Measurements from ENCODE around the gene ZNF771.

The ZNF771 gene

GRCh38 chr16:30399435-30400186 is 7.8 kb upstream of the ZNF771 start:
- no peak for DNase-seq

- no peak for DNase-seq
Observed at GRCh38 chr16:30401768-30402425, 5.5 kb upstream of the ZNF771 start.

- DNase-seq: no peak
Observed at GRCh38 chr16:30406795-30407101, 658 bp upstream of the ZNF771 start.

DNA sequence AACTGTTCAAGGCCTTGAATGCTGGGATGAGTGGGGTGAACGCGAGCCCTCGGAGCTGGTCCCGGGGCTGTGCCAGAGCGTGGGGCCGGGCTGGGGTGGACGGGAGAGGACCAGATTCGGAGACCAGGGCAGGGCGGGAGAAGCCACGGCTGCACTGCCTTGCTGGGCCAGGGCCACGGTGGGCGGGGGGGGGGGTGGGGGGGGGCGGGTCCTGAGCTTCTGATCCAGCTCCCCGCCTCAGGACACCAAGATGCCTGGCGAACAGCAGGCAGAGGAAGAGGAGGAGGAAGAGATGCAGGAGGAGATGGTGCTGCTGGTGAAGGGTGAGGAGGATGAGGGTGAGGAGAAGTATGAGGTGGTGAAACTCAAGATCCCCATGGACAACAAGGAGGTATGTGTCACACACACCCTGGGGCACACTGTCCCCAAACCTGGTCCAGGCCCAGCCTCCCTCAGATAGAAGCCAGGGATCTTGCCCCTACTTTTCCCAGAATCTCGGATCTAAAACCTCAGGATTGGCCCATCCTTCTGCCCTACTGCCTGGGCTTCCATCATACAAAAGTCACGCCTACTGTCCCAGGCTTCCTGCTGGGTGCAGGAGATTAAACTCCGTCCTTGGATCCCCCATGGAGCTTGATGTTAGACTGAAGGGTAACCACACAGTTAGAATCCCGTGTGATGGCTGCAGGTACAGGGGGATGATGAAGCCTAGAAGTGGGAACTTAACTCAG is 563 bp downstream of the ZNF771 start:
- no peak for DNase-seq

- DNase-seq: no peak
Observed at GRCh38 chr16:30409125-30410060, 2.0 kb downstream of the ZNF771 start.

DNA sequence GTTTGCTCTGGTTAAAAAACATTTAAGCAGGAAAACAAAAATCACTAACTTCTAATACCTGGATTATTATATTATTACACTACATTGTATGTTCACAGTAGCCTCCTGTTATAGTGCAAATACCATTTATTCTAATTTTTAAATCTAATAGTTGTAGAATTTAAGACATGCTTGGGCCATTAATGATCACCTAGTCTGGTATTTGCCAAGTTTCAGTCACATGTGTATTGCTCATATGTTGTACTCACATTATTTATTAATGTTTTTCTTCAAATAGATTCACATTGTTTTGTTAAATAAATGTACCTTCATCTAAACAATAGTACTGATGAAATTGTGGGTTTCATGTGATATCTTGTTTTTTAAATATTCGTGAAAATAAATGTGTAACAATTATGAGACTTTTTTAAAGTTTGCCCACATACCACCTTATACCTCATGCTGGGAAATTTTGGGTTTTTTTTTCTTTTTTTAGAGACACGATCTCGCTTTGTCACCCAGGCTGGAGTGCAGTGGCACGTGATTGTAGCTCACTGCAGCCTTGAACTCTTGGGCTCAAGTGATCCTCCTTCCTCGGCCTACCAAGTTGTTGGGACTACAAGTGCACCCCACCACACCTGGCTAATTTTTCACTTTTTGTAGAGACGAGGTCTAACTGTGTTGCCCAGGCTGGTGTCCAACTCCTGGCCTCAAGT is 5.9 kb downstream of the ZNF771 start:
- no peak for DNase-seq

DNA sequence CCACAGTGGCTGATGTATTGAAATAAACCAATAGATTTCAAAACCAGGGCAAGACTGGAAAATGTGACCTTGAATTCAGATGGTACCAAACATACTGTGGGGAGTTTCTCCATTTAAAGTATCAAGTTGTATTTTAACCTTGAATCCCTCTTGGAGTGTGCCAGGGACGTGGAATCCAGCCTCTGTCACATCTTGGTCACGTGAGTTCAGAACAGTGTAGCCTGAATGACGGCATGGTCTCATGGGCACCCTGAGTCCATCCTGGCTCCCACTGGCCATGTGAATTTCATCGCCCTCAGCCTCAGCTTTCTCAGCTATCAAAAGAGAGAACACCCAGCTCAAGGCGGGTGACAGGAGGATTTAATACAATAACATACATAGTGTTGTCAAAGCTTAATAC is 6.8 kb downstream of the ZNF771 start:
- DNase-seq: no peak

DNA sequence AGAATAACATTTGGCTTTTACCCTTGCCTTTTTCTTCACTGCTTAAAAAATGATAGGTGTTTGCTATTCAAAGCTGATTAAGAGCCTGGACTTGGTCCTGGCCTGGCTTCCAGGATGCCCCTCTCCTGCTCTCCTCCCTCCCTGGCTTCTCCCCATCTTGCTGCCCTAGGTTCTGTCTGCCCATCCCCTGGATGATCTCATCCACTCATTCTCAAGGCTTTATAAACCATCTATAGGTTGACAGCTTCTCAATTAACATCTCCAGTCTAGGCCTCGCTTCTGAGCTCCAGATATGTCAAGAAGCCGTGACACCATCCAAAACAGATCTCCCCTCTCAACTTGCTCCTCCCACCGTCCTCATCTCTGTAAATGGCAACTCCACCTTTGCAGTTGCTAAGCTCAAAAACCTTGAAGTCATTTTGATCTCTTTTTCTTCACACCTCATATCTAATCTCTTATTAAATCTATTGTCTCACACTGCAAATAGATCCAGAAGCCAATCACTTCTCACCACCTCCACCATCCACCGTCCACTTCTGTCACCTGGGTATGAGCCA is 8.7 kb downstream of the ZNF771 start:
- no peak for DNase-seq

DNA sequence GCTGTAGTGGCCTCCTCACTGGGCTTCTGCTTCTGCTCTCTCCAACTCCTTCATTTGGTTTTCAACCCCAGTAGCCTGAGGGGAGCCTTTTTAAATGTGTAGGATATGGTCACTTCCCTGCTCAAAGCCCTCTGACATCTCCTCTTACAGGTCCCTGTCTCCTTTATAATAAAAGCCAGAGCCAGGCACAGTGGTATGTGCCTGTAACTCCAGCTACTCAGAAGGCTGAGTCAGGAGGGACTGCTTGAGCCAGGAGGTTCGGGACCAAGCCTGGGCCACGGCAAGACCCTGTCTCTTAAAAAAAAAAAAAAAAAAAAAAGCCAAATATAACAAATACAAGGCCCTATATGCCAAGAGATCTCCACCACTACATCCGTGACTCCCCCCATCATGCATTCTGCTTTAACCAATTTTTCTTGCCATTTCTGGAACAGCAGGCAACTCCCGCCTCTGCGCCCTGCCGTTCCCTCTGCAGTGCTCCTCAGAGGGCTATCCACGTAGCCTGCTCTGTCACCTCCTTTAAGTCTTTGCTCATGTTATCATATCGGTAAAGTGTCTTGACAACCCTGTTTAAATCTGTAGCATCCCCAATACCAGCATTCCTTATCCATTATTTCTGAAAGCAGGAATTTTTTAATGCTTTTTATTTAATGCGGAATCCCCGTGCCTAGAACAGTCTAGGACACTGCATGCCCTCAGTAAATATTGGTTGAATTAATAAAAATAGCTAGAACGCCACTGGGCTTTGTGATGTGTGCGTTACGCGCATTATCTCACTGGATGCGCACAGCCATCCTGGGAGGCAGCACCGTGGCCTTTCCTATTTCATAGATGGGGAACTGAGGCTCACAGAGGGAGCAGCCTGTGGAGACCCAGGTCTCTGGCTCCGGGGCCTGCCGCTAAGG is 9.5 kb downstream of the ZNF771 start:
- DNase-seq: no peak

DNA sequence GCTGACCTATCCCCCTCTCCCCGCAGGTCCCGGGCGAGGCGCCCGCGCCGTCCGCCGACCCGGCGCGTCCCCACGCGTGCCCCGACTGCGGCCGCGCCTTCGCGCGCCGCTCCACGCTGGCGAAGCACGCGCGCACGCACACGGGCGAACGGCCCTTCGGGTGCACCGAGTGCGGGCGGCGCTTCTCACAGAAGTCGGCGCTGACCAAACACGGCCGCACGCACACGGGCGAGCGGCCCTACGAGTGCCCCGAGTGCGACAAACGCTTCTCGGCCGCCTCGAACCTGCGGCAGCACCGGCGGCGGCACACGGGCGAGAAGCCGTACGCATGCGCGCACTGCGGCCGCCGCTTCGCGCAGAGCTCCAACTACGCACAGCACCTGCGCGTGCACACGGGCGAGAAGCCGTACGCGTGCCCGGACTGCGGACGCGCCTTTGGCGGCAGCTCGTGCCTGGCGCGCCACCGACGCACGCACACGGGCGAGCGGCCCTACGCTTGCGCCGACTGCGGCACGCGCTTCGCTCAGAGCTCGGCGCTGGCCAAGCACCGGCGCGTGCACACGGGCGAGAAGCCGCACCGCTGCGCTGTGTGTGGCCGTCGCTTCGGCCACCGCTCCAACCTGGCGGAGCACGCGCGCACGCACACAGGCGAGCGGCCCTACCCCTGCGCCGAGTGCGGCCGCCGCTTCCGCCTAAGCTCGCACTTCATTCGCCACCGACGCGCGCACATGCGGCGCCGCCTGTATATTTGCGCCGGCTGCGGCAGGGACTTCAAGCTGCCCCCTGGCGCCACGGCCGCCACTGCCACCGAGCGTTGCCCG is 10.3 kb downstream of the ZNF771 start:
- no peak for DNase-seq

DNA sequence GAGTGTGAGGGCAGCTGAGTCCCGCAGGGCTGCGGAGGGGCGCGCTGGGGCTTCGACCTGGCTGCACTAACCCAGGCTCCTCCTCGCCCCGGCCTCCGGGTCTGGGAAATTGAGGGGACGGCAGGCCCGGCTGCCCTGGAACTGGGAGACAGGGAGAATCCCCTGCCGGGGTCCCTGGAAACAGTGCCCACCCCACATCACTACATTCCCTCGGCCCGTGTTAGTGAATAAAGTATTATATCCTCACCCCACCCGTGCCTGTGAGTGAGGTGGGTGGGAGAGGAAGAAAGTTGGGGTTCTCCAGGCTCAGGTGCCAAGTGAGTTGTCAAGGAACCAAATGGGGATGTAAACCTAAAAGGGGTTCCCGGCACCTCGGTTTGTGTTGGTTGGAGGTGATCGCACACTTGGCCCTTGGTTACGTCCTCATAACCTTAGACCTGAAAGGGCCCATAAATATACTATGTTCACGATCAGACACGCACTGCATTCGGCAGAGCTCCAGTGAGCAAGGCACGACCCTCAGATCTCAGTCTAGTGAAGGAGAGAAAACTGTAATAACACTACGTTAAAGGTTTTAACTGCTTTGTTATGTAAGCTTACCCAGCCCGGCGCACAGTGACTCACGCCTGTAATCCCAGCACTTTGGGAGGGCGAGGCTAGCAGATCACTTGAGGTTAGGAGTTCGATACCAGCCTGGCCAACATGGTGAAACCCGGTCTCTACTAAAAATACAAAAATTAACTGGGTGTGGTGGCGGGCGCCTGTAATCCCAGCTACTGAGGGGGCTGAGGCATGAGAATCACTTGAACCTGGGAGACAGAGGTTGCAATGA is 11.2 kb downstream of the ZNF771 start:
- no peak for DNase-seq

DNA sequence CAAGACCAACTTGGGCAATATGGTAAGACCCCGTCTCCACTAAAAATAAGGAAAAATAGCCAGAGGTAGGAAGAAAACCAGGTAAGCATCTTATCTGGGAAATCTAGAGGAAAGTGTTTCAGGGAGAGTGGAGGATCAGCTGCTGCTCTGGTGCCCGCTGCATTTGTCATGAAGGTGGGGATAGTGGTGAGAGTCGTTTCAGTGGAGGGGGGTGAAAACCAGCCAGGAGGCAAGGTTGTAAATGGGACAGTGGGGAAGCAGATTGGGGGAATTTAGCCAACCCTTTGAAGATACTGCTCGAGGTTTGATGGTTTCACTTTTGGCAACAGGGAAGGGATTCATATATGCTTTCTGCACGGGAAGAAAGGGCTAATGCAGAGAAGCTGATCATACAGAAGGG is 13.6 kb downstream of the ZNF771 start:
- DNase-seq: no peak

DNA sequence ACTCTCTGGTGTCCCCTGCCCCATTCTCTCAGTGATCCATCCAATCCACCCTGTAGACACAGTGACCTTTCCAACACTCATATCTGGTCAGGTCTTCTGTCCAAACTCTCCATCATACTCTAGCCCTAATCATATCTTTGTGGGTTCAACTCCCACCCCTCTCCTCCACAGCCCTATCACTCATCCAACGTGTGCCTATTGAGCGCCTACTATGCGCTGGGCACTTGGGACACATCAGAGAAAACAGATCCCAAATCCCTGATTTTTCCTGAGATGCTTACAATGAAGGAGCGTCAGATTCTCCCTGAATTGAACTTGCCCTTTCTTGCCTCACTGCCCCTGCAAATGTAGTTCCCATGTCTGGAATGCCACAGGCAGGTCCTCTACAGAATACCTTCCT is 20.6 kb downstream of the ZNF771 start:
- DNase-seq: no peak

DNA sequence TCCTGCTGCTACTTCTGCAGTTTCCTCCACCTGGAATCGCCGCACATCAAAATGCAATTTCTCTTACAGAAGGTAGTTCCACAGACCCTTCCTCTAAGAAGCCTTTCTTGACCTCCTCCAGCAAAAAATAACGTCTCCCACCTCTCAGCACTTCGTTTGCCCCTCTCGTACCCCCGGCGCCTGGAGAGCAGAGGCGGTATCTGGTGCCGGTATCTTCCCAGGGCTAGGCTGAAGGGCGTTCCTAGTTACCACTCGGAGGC is 21.9 kb downstream of the ZNF771 start:
- DNase-seq: no peak

- DNase-seq: peak; percentile 99
Observed at GRCh38 chr16:30429678-30430427, 22.4 kb downstream of the ZNF771 start, which contains the start of gene DCTPP1. Gene DCTPP1 (minus strand): TSS chr16:30430030. CDS start chr16:30429980, 50 bp downstream.

- DNase-seq: no peak
Observed at GRCh38 chr16:30430428-30430970, 23.1 kb downstream of the ZNF771 start.

DNA sequence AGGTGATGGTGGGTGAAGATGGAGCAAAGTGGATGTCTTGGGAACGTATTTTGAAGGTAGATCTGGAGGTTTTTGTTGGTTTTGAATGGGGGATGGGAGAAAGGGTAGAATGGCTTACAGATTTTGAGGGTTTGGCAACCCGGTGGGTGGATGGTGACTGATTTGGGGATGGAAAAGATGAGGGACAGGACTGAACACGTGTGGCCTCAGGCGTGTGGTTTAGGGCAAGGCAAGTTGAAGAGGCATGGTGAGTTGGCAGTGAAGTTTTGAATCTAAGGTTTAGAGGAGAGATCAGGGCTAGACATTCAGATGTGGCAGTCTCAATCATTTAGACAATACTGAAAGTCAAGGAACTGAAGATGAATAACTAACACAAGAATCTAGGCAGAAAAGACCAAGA is 27.4 kb downstream of the ZNF771 start:
- no peak for DNase-seq

DNA sequence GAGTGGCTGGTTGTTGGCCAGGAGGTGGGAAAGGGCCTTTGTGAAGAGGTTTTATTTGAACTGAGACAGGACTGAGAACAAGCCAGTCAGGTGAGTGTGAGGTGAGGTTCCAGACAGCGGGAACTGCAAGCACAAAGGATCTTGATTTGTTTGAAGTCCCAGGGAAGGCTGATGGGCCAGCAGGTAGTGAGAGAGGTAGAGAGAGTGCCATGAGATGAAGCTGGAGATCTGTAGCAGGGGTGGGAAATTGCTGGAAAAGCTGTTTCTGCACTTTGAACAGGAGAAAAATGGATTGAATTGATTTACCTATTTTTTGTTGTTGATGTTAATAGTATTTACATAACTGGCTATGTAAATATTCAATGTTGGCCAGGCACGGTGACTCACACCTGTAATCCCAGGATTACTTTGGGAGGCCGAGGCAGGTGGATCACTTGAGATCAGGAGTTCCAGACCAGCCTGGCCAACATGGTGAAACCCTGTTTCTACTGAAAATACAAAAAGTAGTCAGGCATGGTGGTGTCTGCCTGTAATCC is 30.2 kb downstream of the ZNF771 start:
- no peak for DNase-seq
